Uterus (tissue), 4 donors: Measurements from ENCODE around the gene SPDYE17. TPM values are rescaled to one million over a fixed set of nuclear protein-coding genes. Genes with fewer than 3 reads are reported as not detected.
"Not testable (repeated sequence)": the region's sequence is repeated elsewhere in the genome, so short reads cannot be mapped to it uniquely, and the experiment has no call there.

Experiments used
- DNase-seq, 2 donors: peaks; one replicate each; pipeline ENCODE4 v3.0.0-alpha.2; 2019 to 2020
- H3K27ac ChIP-seq, 2 donors: fragments of 200-600 bp; sonication (generic); 1 replicate in 1 of 2; 2 replicates in 1 of 2; pipeline ENCODE4 v1.5.1; 2016 to 2018
- H3K27me3 ChIP-seq, 2 donors: fragments of 200-600 bp; sonication (generic); one replicate each; pipeline ENCODE4 v1.5.1; 2018 to 2019; ENCODE audit warnings: control low read depth in 1 of 2
- H3K36me3 ChIP-seq, 2 donors: fragments of 200-600 bp; sonication (generic); one replicate each; pipeline ENCODE4 v1.5.1; 2019; ENCODE audit warnings: control low read depth in 1 of 2
- H3K4me1 ChIP-seq, 2 donors: fragments of 200-600 bp; sonication (generic); one replicate each; pipeline ENCODE4 v1.5.1; 2018 to 2019; ENCODE audit warnings: control low read depth in 1 of 2
- H3K4me3 ChIP-seq, 2 donors: fragments of 200-600 bp; sonication (generic); 1 replicate in 1 of 2; 2 replicates in 1 of 2; pipeline ENCODE4 v1.5.1; 2018 to 2019; ENCODE audit warnings: mild to moderate bottlenecking in 1 of 2
- H3K9me3 ChIP-seq, 2 donors: fragments of 200-600 bp; sonication (generic); one replicate each; pipeline ENCODE4 v1.5.1; 2019; ENCODE audit warnings: control low read depth in 1 of 2
- intact Hi-C: fragments of 100-400 bp; cut with DNase I; formaldehyde crosslinking; loops from one replicate; pipeline ENCODE4 v1.15.1; 2023; ENCODE audit warnings: low total_unique reads
- total RNA-seq, 4 donors: library from RNA; depleted of rRNA in 3 of 4; stranded (reverse); fragments of >200 nt in 3 of 4; gene quantifications; one replicate each; pipeline versions ENCODE4 v1.1.0 to v1.2.4, GENCODE V29; 2014 to 2023
- donor health status: DM: yes; HTN: yes; CAD: no.

SPDYE17 gene, protein sequence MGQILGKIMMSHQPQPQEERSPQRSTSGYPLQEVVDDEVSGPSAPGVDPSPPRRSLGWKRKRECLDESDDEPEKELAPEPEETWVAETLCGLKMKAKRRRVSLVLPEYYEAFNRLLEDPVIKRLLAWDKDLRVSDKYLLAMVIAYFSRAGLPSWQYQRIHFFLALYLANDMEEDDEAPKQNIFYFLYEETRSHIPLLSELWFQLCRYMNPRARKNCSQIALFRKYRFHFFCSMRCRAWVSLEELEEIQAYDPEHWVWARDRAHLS
- not detected for total RNA-seq

DNA sequence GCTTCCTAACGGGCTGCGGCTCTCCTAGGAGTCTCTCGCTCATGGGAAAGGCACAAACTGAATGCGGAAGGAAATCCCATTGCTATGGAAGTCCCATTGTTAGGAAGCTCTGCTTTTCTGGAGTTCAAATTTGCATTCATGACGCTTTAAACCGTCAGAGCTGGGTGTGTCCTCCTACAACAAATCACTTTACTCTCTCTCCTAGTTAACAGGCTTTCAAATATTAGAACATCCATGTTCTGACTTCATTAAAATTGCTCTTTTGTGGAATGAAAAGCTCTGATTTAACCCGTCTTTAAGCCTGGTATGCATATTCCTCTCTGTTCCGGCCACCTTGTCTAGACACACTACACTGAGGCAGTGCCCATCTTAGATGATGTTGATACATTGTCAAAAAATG is at the start of gene SPDYE17:
Gene SPDYE17, minus strand, starts transcription at position 101 of the 400 bp plus-strand sequence. CDS start 1,791 bp downstream, outside the sequence.
- H3K9me3 ChIP-seq, H3K36me3 ChIP-seq, H3K4me1 ChIP-seq, H3K27me3 ChIP-seq, DNase-seq, H3K4me3 ChIP-seq, intact Hi-C loops, H3K27ac ChIP-seq: not testable (repeated sequence)

DNA sequence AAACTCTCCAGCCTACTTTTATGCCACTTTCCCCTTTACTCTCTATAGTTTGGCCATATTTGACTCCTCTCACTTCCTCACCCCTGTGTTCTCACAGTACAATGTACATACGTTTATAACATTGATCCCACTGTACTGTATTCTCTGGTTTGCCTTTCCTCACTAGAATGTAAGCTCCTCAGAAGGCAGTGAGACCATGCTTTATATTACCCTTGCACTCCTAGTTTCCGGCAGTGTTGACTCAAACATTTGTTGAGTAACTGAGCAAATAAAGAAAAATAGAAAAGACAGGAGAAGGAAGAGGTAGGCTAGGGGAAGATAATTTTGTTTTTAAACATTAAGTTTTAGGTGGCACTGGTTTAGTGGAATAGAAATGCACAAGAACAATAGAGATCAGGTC is 48.1 kb upstream of the SPDYE17 start:
- DNase-seq, result not testable (repeated sequence)

DNA sequence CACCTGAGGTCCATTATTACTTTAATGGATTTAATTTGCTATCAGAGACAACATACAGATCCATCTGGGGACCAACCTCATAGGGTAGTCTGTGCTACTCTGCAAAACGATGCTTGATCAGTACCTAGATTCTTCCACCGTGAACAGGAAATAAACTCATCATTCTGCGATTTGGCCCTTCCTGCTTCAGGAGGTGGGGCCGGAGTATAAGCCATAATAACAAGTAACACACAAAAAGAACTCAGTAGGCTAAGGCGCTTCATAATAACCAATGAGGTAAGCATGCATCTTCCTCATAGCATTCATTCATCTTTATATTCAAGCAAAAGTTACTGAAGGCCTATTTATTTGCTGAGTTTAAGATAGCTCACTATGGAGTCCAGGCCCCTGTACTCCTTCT is 47.5 kb upstream of the SPDYE17 start:
- H3K4me3 ChIP-seq, DNase-seq, H3K9me3 ChIP-seq, H3K27me3 ChIP-seq, intact Hi-C loops, H3K4me1 ChIP-seq, H3K27ac ChIP-seq, H3K36me3 ChIP-seq: not testable (repeated sequence)

More for the DNA sequence above, 48.1 kb upstream of the SPDYE17 start:
- H3K4me1 ChIP-seq, H3K27ac ChIP-seq, H3K27me3 ChIP-seq, H3K4me3 ChIP-seq, intact Hi-C loops, H3K9me3 ChIP-seq, H3K36me3 ChIP-seq: not testable (repeated sequence)

DNA sequence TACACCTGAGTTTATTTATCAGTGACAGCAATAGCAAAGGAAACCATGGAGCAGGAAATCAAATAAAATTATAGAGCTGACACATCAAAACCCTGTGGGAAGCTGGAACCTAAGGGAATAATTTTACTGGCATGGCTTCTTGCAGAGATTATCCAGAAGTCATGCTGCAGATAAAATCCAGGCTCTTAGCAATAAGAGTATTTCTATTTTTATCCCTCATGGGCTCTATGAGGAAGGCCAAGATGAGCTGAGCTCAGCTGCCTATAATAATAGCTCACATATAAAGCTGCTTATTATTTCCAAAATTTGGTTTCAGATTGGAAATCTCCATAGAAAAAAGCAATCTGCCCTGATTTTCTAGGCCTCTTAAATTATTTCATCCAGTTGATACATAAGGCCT is 47.0 kb upstream of the SPDYE17 start:
- H3K27ac ChIP-seq, H3K4me3 ChIP-seq, DNase-seq, H3K27me3 ChIP-seq, intact Hi-C loops, H3K9me3 ChIP-seq, H3K4me1 ChIP-seq, H3K36me3 ChIP-seq: not testable (repeated sequence)

DNA sequence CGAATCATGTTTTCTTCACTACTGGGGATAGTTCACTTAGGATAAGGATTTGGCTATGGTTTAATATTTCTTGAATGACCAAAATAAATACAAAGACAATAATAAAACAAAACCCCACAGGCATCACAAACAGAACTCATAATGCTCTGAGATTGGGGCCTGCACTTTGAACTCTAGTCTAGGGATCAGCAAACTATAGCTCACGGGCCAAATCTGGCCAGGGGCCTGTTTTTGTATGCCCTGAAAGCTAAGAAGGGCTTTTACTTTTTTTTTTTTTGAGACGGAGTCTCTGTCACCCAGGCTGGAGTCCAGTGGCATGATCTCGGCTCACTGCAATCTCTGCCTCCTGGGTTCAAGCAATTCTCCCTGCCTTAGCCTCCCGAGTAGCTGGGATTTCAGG is 44.9 kb upstream of the SPDYE17 start:
- DNase-seq, H3K4me3 ChIP-seq, H3K4me1 ChIP-seq, intact Hi-C loops, H3K27ac ChIP-seq, H3K36me3 ChIP-seq, H3K27me3 ChIP-seq, H3K9me3 ChIP-seq: not testable (repeated sequence)

DNA sequence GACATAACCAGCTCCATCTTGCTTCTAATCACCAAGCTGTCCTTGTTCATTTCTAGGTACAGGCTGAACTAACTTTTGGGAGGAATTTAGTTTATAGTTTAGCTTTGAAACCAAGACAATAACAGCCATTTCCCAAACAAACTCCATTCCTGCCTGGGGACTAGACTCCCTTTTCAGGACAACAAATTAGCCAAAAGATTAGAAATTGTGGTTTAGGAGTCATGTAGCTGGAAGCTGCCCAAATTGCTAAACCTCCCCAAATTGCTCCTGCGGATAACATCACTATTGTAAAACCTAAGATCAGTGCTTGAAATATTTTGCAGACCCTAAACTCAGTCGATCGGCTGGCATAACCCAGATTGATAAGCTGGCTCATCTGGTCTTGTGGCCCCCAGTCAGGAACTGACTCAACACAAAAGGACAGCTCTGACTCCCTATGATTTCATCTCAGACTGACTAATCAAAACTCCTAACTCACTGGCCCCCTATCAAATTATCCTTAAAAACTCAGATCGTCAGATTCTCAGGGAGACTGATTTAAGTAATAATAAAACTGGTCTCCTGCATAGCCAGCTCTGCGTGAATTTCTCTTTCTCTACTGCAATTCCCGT is 42.7 kb upstream of the SPDYE17 start:
- H3K9me3 ChIP-seq, H3K27me3 ChIP-seq, DNase-seq, H3K4me1 ChIP-seq, H3K4me3 ChIP-seq, H3K27ac ChIP-seq, intact Hi-C loops, H3K36me3 ChIP-seq: not testable (repeated sequence)

DNA sequence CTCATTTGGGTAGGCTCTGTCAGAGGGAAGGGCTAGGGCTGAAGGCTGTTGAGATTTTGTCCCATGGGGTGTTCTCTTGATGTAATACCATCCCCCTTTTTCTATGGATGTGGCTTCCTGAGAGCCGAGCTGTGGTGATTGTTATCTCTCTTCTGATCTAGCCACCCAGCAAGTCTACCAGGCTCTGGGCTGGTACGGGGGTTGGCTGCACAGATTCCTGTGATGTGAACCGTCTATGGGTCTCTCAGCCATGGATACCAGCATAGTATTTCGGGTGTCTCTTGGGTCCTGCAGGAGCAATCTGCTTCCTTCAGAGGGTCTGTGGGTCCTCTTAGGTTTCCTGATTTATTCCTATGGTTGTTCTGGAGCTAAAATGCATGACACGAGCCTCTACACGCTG is 38.9 kb upstream of the SPDYE17 start:
- H3K9me3 ChIP-seq, intact Hi-C loops, H3K4me3 ChIP-seq, H3K4me1 ChIP-seq, H3K27me3 ChIP-seq, H3K27ac ChIP-seq, H3K36me3 ChIP-seq, DNase-seq: not testable (repeated sequence)

DNA sequence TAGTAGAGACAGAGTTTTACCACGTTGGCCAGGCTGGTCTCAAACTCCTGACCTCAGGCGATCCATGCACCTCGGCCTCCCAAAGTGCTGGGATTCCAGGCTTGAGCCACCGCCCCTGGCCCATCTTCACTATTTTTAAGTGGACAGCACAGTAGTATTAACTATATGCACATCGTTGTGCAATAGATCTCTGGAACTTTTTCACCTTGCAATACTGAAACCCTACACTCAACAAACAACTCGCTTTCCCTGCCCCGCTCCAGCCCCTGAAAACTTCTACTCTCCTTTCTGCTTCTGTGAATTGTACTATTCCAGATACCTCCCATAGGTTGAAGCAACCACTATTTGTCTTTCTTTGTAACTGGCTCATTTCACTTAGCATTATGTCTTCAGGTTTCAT is 33.7 kb upstream of the SPDYE17 start:
- H3K27ac ChIP-seq, DNase-seq, H3K36me3 ChIP-seq, H3K4me3 ChIP-seq, intact Hi-C loops, H3K4me1 ChIP-seq, H3K9me3 ChIP-seq, H3K27me3 ChIP-seq: not testable (repeated sequence)

DNA sequence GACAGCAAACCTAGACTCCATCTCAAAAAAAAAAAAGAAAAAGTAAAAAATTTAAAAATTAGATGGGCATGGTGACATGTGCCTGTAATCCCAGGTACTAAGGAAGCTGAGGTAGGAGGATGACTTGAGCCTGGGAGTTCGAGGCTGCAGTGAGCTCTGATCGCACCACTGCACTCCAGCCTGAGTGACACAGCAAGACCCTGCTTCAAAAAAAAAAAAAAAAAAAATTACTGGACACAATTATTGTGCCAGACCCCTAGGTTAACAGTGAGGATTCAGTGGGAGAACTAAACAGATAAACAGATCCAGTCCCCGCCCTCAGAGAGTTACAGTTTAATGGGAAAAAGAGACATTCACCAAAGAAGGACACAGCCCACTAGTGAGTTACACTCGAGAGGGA is 31.6 kb upstream of the SPDYE17 start:
- H3K27me3 ChIP-seq, H3K4me1 ChIP-seq, H3K4me3 ChIP-seq, intact Hi-C loops, H3K36me3 ChIP-seq, H3K9me3 ChIP-seq, DNase-seq, H3K27ac ChIP-seq: not testable (repeated sequence)

DNA sequence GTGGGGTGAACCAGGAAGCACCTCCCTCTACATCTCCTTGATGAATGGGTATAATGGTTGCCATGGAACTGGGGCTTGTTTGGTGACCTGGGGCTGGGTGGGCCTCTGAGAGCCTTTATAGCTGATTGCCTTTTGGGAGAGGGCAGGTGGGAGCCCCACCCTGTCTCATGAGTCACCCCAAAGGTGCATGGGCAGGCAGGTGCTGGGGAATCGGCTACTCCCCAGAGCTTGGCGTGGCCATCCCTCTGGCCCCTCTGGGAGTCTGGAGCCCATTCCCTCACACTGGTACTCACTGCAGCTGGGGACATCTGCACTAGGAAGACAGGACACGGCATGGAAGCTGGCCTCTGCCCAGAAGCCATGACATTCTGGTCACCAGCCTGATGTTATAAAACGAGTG is 30.4 kb upstream of the SPDYE17 start, which contains the start of gene SPDYE18:
Gene SPDYE18, minus strand, starts transcription at position 2 of the 400 bp plus-strand sequence. CDS start 2,046 bp downstream, outside the sequence.
- H3K4me3 ChIP-seq, H3K36me3 ChIP-seq, DNase-seq, H3K9me3 ChIP-seq, H3K27ac ChIP-seq, intact Hi-C loops, H3K27me3 ChIP-seq, H3K4me1 ChIP-seq: not testable (repeated sequence)

DNA sequence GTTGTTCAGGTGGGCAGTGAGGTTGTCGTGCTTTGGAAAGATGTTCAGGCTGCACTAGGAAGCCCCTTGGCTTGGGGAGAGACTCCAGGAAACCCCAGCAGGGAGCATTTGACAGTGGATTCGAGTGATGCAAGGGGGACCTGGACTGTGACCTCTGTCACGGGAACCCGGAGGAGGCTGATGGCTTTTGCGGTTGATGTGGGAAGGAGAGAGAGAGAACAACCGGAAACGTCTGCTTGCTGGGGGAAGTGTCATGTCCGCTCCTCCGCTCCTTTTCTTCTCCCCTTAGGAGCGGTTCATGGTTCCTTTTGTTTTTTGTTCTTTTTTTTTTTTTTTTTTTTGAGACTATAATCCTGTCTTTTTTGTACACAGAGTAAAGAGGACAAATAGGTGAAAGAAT is 5.8 kb downstream of the SPDYE17 start:
- H3K4me3 ChIP-seq, DNase-seq, H3K27ac ChIP-seq, H3K9me3 ChIP-seq, intact Hi-C loops, H3K36me3 ChIP-seq, H3K27me3 ChIP-seq, H3K4me1 ChIP-seq: not testable (repeated sequence)

DNA sequence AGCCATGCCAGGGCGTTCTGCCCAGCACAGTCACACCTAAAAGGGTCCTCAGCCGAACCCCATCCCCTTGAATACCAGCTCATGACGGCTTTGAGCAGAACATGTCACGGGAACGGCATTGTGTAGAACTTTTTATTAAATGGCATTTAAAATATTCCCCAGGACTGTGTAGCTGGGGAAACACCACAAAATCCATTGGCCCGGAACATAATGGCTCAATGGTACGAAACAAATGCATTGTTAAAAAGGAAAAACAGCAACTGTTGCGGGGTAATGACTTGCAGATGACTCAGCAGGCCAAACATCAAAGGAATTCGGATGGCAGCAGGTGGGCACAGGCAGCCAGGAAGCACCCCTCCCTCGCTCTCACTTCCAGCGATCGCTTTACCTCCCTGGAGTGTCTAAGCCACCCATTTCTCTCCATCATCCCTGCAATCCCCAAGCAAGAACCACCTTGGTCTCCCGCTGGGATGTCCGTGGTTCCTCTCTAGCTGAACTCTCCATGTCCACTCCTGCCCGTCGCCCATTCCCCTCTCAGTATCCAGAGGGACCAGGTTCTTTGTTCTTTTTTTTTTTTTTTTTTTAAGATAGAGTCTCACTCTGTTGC is 22.0 kb downstream of the SPDYE17 start:
- DNase-seq, H3K36me3 ChIP-seq, H3K27ac ChIP-seq: not testable (repeated sequence)

DNA sequence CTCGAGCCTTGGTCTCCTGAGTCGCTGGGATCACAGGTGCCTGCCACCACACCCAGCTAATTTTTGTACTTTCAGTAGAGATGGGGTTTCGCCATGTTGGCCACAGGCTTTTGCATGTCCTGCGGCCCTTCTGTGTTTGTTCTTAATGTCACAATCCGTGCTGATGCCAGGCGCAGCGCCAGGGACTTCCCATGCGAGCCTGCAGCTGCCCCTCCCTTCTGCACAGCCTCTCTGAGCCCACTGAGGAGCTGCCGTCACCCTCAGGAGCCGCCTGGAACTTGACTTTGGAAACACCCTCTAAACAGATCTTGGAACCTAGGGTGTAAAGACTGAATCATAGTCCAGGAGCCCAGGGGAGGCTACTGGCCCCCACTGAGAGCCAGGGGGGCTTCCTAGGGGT is 24.2 kb downstream of the SPDYE17 start:
- H3K27ac ChIP-seq, H3K36me3 ChIP-seq, H3K9me3 ChIP-seq, intact Hi-C loops, H3K27me3 ChIP-seq, H3K4me1 ChIP-seq, H3K4me3 ChIP-seq: not testable (repeated sequence)
- DNase-seq, result peak in 1 of 2 donors; percentile 32

More for the DNA sequence above, 22.0 kb downstream of the SPDYE17 start:
- H3K27me3 ChIP-seq, H3K4me1 ChIP-seq, intact Hi-C loops, H3K9me3 ChIP-seq, H3K4me3 ChIP-seq: not testable (repeated sequence)
